Measurements from ENCODE around the gene MSI1. TPM values are rescaled to one million over a fixed set of nuclear protein-coding genes. Genes with fewer than 3 reads are reported as not detected.
A peak's percentile ranks its signal among the peaks of the same experiment; 100 is the strongest.

MSI1 gene
- total and polyA plus RNA-seq, 2 experiments from 2014 or later: 12.8 to 16.9 TPM

- H3K9me2 ChIP-seq (ENCODE audit: insufficient read depth): no peaks in the 10 kb centered on the region
- TF ChIP-seq JUNB (IDR thresholded peaks at IDR 0.05; ENCODE audit: unreplicated experiment) (no peak), STAT1 (IDR thresholded peaks at IDR 0.05; ENCODE audit: unreplicated experiment) (no peak), REST (IDR thresholded peaks at IDR 0.05; ENCODE audit: unreplicated experiment) (no peak)
- TF ChIP-seq, protein P1, sequence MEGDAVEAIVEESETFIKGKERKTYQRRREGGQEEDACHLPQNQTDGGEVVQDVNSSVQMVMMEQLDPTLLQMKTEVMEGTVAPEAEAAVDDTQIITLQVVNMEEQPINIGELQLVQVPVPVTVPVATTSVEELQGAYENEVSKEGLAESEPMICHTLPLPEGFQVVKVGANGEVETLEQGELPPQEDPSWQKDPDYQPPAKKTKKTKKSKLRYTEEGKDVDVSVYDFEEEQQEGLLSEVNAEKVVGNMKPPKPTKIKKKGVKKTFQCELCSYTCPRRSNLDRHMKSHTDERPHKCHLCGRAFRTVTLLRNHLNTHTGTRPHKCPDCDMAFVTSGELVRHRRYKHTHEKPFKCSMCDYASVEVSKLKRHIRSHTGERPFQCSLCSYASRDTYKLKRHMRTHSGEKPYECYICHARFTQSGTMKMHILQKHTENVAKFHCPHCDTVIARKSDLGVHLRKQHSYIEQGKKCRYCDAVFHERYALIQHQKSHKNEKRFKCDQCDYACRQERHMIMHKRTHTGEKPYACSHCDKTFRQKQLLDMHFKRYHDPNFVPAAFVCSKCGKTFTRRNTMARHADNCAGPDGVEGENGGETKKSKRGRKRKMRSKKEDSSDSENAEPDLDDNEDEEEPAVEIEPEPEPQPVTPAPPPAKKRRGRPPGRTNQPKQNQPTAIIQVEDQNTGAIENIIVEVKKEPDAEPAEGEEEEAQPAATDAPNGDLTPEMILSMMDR (conservative IDR thresholded peaks at IDR 0.05; ENCODE audit: low read depth in 2 of 2): no peak
- H4K20me1 ChIP-seq (replicated peaks; ENCODE audit: insufficient read depth): peaks cover 9% of the 10 kb centered on the region; the same call in 1 of the 2 replicates
- H3K27ac Mint-ChIP-seq: no peak overlapping the region
- H3K9me3 Mint-ChIP-seq: no peaks in the 10 kb centered on the region; the same call in 2 of the 3 replicates
- 0 out of 2 replicates have a peak, but pooled peaks cover 7% of the 10 kb centered on the region for H3K79me2 ChIP-seq (replicated peaks; ENCODE audit: insufficient read depth)
- H3K4me1 ChIP-seq (ENCODE audit: insufficient read depth): peaks cover 40% of the 10 kb centered on the region
- H3K27ac ChIP-seq (ENCODE audit: low read depth): no peak overlapping the region
- peak overlapping the region; percentile 88 for H3K4me3 Mint-ChIP-seq
- H3K4me2 ChIP-seq: peak overlapping the region; percentile 99
- ATAC-seq: peak; percentile 26
- DNase-seq (ENCODE audit: low spot score): peak; percentile 64
- no peaks in the 10 kb centered on the region for H3K36me3 ChIP-seq (ENCODE audit: insufficient read depth)
- H3K27me3 ChIP-seq (ENCODE audit: insufficient read depth): peaks cover 54% of the 10 kb centered on the region
- peaks cover 67% of the 10 kb centered on the region for H3K4me1 Mint-ChIP-seq
- peak overlapping the region; percentile 79 for H3K4me3 ChIP-seq
- H3K27me3 Mint-ChIP-seq (ENCODE audit: insufficient read depth, low read depth, poor library complexity): peaks cover 31% of the 10 kb centered on the region
- peaks cover 41% of the 10 kb centered on the region for H3K36me3 Mint-ChIP-seq (ENCODE audit: low read depth)
- peaks cover 26% of the 10 kb centered on the region for H3F3A ChIP-seq (replicated peaks; ENCODE audit: low read depth)
- no peak overlapping the region for H2AFZ ChIP-seq
These were observed 808 bp downstream of the MSI1 start for GRCh38 chr12:120367924-120368788.

- Histone ChIP-seq H4K20me1 (replicated peaks; ENCODE audit: insufficient read depth) (peaks cover 9% of the 10 kb centered on the region; the same call in 1 of the 2 replicates), H3K79me2 (replicated peaks; ENCODE audit: insufficient read depth) (0 out of 2 replicates have a peak, but pooled peaks cover 7% of the 10 kb centered on the region), H3K9me2 (ENCODE audit: insufficient read depth) (no peaks in the 10 kb centered on the region), H3K27ac (ENCODE audit: low read depth) (no peak overlapping the region), H3K36me3 (ENCODE audit: insufficient read depth) (no peaks in the 10 kb centered on the region), H3K27me3 (ENCODE audit: insufficient read depth) (peaks cover 46% of the 10 kb centered on the region), H3K4me1 (ENCODE audit: insufficient read depth) (peaks cover 46% of the 10 kb centered on the region), H3K4me2 (peak overlapping the region; percentile 99), H3K4me3 (peak overlapping the region; percentile 79), H3F3A (replicated peaks; ENCODE audit: low read depth) (peaks cover 29% of the 10 kb centered on the region), H2AFZ (no peak overlapping the region)
- Mint-ChIP-seq H3K27ac (peak overlapping the region; percentile 63; the same call in 1 of the 2 replicates), H3K36me3 (ENCODE audit: low read depth) (peaks cover 49% of the 10 kb centered on the region), H3K9me3 (no peaks in the 10 kb centered on the region; the same call in 2 of the 3 replicates), H3K4me3 (peak overlapping the region; percentile 88), H3K27me3 (ENCODE audit: insufficient read depth, low read depth, poor library complexity) (peaks cover 36% of the 10 kb centered on the region), H3K4me1 (peaks cover 72% of the 10 kb centered on the region)
- DNase-seq (ENCODE audit: low spot score): peak; percentile 85
- peak; percentile 20 for ATAC-seq
- no peak for TF ChIP-seq POLR2AphosphoS5 (IDR thresholded peaks at IDR 0.05; ENCODE audit: low read depth)
- TF ChIP-seq EZH2 (IDR thresholded peaks at IDR 0.05; ENCODE audit: low read depth, unreplicated experiment): no peak
- TF ChIP-seq CREB1 (CRISPR knock-in tag; IDR thresholded peaks at IDR 0.05; ENCODE audit: low read depth): no peak
- TF ChIP-seq, protein P1 (conservative IDR thresholded peaks at IDR 0.05; ENCODE audit: low read depth in 2 of 2): peak; percentile 80 to 90
- no peak for TF ChIP-seq STAT1 (IDR thresholded peaks at IDR 0.05; ENCODE audit: unreplicated experiment)
- TF ChIP-seq JUNB (IDR thresholded peaks at IDR 0.05; ENCODE audit: unreplicated experiment): no peak
- no peak for TF ChIP-seq ZNF331 (CRISPR knock-in tag; IDR thresholded peaks at IDR 0.05; ENCODE audit: low read depth)
These were observed 1.6 kb downstream of the MSI1 start for GRCh38 chr12:120367233-120367923.
